Osteoblast (primary cell): Measurements from ENCODE around the gene SH2B3. TPM values are rescaled to one million over a fixed set of nuclear protein-coding genes. Genes with fewer than 3 reads are reported as not detected.

Source experiments
- DNase-seq: peaks from one replicate; pipeline ENCODE4 v3.0.0; 2011; ENCODE audit warnings: low spot score, mixed read lengths; ENCODE audit not compliant: insufficient read length; ENCODE audit errors: missing footprints
- H2AFZ ChIP-seq: 2 replicates; pipeline ENCODE4 v1.6.0; 2011; ENCODE audit warnings: mild to moderate bottlenecking, low read length
- H3K27ac ChIP-seq: 2 replicates; pipeline ENCODE4 v1.5.1; 2011; ENCODE audit warnings: mild to moderate bottlenecking, low read depth, low read length, moderate library complexity
- H3K27me3 ChIP-seq: 2 replicates; pipeline ENCODE4 v1.6.0; 2012; ENCODE audit warnings: mild to moderate bottlenecking, control low read depth, inconsistent platforms, low read length, moderate library complexity; ENCODE audit not compliant: insufficient read depth
- H3K36me3 ChIP-seq: 2 replicates; pipeline ENCODE4 v1.5.1; 2011; ENCODE audit warnings: mild to moderate bottlenecking, low read length, control low read depth, moderate library complexity; ENCODE audit not compliant: insufficient read depth
- H3K4me1 ChIP-seq: 2 replicates; pipeline ENCODE4 v1.5.1; 2011; ENCODE audit warnings: mild to moderate bottlenecking, low read length, control low read depth, moderate library complexity; ENCODE audit not compliant: insufficient read depth
- H3K4me2 ChIP-seq: 2 replicates; pipeline ENCODE4 v1.6.0; 2011; ENCODE audit warnings: mild to moderate bottlenecking, low read length; ENCODE audit not compliant: insufficient read depth
- H3K4me3 ChIP-seq: fragments of 200-600 bp; sonication (generic); 3 replicates; pipeline ENCODE4 v1.5.1; 2012; ENCODE audit warnings: mild to moderate bottlenecking, low read length, inconsistent platforms; ENCODE audit not compliant: insufficient read depth
- H3K79me2 ChIP-seq: 2 replicates; pipeline ENCODE4 v1.6.0; 2012; ENCODE audit warnings: mild to moderate bottlenecking, low read length, control low read depth, inconsistent platforms; ENCODE audit not compliant: insufficient read depth
- H3K9me3 ChIP-seq: 2 replicates; pipeline ENCODE4 v1.5.1; 2011; ENCODE audit warnings: low read depth, low read length, control low read depth
- H4K20me1 ChIP-seq: 2 replicates; pipeline ENCODE4 v1.6.0; 2012; ENCODE audit warnings: mild to moderate bottlenecking, low read length, control low read depth; ENCODE audit not compliant: insufficient read depth
- CTCF ChIP-seq: IDR thresholded peaks from 2 replicates; pipeline ENCODE4 v1.5.1; 2011; ENCODE audit warnings: mild to moderate bottlenecking, low read depth, low read length, moderate library complexity; ENCODE audit errors: extremely low read depth
- total RNA-seq: library from RNA; depleted of rRNA; stranded (reverse); fragments of >200 nt; gene quantifications from 2 replicates; pipeline ENCODE4 v1.2.3, GENCODE V29; 2012

SH2B3 gene
- total RNA-seq, 1 donor = 51.4 TPM

- peak overlapping the region; percentile 46 for H3K4me2 ChIP-seq
These were observed 32.8 kb downstream of the SH2B3 start for GRCh38 chr12:111438481-111438880.

GRCh38 chr12:111439657-111440151, 34.0 kb downstream of the SH2B3 start:
- Histone ChIP-seq H3K4me3 (no peak overlapping the region), H3K27ac (peak overlapping the region; percentile 42), H3K27me3 (no peaks in the 10 kb centered on the region), H3K79me2 (peaks cover 98% of the 10 kb centered on the region), H4K20me1 (peaks cover 76% of the 10 kb centered on the region), H3K4me2 (no peak overlapping the region), H3K4me1 (peaks cover 54% of the 10 kb centered on the region), H3K9me3 (no peaks in the 10 kb centered on the region), H2AFZ (no peak overlapping the region), H3K36me3 (peaks cover 14% of the 10 kb centered on the region)
- no peak for TF ChIP-seq CTCF
- no peak for DNase-seq

More at GRCh38 chr12:111438481-111438880, 32.8 kb downstream of the SH2B3 start:
- H3K27me3 ChIP-seq = no peaks in the 10 kb centered on the region
- peaks cover 15% of the 10 kb centered on the region for H3K36me3 ChIP-seq
- peak overlapping the region; percentile 86 for H3K27ac ChIP-seq
- H2AFZ ChIP-seq = no peak overlapping the region
- peak; percentile 57 for DNase-seq
- no peak for TF ChIP-seq CTCF
- peaks cover 79% of the 10 kb centered on the region for H4K20me1 ChIP-seq
- peak overlapping the region; percentile 5 for H3K4me3 ChIP-seq
- peaks cover 58% of the 10 kb centered on the region for H3K4me1 ChIP-seq
- peaks cover 98% of the 10 kb centered on the region for H3K79me2 ChIP-seq
- H3K9me3 ChIP-seq = no peaks in the 10 kb centered on the region

GRCh38 chr12:111440152-111440551, 34.4 kb downstream of the SH2B3 start:
- H3K27ac ChIP-seq = peak overlapping the region; percentile 42
- H2AFZ ChIP-seq = no peak overlapping the region
- H3K4me1 ChIP-seq = peaks cover 55% of the 10 kb centered on the region

GRCh38 chr12:111440631-111441030, 34.9 kb downstream of the SH2B3 start:
- Histone ChIP-seq H3K27me3 (no peaks in the 10 kb centered on the region), H3K4me1 (peaks cover 55% of the 10 kb centered on the region), H4K20me1 (peaks cover 79% of the 10 kb centered on the region), H3K4me2 (no peak overlapping the region), H3K27ac (peak overlapping the region; percentile 42), H3K4me3 (no peak overlapping the region), H2AFZ (no peak overlapping the region), H3K36me3 (peaks cover 14% of the 10 kb centered on the region), H3K9me3 (no peaks in the 10 kb centered on the region), H3K79me2 (peaks cover 98% of the 10 kb centered on the region)
- DNase-seq = no peak
- no peak for TF ChIP-seq CTCF

More at GRCh38 chr12:111440152-111440551, 34.4 kb downstream of the SH2B3 start:
- no peak overlapping the region for H3K4me2 ChIP-seq
- DNase-seq = no peak
- H3K36me3 ChIP-seq = peaks cover 14% of the 10 kb centered on the region
- peaks cover 98% of the 10 kb centered on the region for H3K79me2 ChIP-seq
- TF ChIP-seq CTCF = no peak
- H3K27me3 ChIP-seq = no peaks in the 10 kb centered on the region
- H4K20me1 ChIP-seq = peaks cover 78% of the 10 kb centered on the region
- no peak overlapping the region for H3K4me3 ChIP-seq
- no peaks in the 10 kb centered on the region for H3K9me3 ChIP-seq
